GM21619 (cell line): ENCODE measurements around the gene MAML2.

Experiments used
- ATAC-seq: cut with Tn5 transposase; IDR thresholded peaks from one replicate; pipeline ENCODE4 v1.9.1; 2021; ENCODE audit not compliant: unreplicated experiment

Gene MAML2

DNA sequence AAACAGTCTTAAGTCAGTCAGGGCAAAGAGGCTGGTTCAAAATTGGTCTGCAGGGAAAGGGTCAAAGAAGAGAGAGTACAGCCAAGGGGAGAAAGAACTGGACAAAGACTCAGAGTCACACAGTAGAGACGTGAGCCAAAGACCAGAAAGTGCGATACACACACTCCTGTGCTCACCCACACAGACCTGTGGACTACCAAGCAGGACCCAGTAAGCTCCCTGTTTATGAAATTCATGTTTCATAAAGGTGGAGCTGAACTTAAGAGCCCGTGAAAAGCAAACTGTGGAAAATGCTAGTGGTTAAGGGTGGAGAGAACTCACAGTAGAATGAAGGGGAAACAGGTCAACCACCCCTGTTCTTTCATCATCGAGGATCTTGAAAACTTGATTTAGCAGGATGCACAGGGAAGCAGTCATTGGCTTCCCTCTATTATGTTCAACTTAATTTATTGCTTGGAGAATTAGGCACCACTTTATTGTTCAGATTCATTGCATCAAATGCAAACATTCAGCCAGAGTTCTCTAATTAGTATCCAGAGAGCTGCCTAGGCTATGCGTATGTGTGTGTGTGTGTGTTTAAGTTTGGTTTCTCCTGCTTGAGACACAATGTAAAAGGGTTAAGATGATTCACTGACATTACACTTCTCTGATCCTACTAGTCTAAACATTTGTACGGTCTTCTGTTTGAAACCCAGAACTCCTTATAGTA, 258.2 kb downstream of the MAML2 start:
- no peak for ATAC-seq

DNA sequence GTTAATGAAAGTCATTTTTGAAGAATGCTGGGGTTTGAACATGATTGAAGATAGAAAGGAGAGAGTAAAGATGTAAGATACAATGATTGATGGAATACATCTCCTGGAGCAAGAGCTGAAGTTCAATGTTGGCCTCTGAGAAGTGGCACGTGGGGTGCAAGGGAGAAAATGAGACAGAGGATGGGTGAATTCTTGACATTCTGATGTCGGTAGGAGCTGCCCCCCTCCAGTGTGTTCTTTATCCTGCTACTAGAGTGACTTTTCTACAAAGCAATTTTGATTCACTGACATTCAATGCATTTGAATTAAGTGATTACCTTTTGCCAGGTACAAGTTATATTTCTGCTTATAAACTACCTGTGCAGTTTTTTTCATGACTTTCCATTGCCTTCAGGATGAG, 260.1 kb downstream of the MAML2 start:
- ATAC-seq, result no peak

DNA sequence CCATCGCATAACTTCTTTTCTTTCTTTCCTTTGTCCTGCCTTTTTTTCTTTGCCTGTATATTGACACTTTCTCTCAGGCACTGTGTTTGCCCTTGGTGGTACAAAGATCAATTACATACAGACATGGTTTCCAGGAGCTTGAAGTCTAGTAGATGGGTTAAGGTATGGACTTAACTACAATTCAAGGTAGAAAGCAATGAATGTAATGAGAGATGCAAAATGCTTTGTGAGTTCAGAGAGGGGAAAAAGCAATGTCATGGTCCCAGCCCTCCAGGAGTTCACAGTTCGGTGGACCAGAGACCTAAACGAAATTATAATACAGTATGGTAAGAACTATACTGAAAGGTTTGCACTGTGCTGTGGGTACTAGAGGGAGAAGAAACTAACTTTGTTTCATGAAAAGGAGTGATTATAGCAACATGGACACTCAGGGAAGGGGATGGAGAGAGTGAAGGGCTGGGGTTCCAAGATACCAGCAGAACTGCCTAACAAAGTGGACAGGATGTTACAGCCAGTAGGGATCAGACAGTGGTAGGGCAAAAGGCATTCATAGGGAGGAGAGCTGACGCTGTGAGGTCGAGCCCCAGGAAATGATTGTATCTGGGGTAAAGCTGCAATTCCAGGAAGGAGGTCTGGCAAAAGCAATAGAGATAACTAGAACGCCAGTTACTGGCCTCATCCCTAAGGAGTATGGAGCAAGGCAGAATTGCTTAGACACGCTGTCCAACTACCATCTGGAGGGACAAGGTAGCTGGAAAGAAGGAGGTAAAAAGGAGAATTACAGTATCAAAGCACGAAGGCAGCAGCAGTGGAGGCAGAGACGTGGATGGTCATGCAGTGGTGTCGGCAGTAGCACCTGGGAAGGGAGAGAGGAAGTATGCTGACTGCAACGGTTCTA, 260.7 kb downstream of the MAML2 start:
- no peak for ATAC-seq

DNA sequence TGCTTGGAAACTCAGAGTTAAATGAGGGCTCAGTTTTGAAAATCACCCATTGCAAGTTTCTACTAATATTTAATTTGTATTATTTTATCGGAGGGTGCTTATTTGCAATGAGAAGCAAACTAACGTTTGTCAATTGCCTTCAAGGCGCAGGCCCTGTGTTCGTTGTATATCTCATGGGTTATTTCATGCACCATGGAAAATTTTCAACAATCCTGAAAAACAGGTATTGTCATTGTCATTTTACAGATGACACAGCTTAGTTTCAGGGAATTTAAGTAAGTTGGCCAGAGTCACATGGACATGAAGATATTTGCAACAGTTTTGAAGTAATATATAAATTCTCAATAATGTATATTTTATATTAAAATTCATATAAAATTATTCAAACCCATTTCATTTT, 261.4 kb downstream of the MAML2 start:
- ATAC-seq, result no peak

DNA sequence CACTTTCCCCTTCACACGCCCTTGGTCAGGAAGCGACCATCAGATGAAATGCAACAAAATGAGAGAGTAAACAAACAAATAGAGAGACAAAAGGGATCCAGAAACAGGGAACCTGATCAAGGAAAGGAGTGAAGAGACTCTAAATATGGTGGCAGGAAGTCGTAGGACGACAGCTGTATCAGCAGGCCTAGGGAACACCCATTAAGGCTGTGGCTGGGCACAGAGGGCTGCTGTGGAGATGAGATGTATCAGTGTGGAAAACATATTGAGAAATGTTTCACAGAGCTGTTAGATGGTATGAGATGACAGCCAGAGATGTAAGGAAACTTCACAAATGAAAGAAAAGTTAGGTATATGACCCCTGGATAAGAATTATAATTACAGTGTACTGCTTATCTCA, 263.3 kb downstream of the MAML2 start:
- ATAC-seq, result no peak

DNA sequence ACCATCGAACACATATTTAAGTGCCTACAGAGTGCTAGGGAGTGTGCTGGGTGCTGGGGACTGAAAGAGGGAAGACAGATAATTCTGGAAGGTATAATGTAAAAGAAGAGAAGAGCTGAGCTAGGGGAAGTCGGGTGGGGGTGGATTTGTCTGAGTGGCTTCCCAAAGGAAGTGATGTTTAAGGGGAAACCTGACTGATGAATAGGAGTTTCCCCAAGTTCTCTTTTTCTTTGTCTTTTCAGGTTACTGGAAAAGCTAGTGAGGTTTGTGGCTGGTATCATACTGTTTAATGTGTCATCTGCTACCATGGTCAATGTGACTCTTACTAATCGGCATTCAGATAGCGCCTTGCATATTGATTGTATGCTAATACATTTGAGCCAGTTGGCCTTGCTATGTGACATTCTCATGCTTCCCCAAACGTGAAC, 267.4 kb downstream of the MAML2 start:
- ATAC-seq, result peak; percentile 79

DNA sequence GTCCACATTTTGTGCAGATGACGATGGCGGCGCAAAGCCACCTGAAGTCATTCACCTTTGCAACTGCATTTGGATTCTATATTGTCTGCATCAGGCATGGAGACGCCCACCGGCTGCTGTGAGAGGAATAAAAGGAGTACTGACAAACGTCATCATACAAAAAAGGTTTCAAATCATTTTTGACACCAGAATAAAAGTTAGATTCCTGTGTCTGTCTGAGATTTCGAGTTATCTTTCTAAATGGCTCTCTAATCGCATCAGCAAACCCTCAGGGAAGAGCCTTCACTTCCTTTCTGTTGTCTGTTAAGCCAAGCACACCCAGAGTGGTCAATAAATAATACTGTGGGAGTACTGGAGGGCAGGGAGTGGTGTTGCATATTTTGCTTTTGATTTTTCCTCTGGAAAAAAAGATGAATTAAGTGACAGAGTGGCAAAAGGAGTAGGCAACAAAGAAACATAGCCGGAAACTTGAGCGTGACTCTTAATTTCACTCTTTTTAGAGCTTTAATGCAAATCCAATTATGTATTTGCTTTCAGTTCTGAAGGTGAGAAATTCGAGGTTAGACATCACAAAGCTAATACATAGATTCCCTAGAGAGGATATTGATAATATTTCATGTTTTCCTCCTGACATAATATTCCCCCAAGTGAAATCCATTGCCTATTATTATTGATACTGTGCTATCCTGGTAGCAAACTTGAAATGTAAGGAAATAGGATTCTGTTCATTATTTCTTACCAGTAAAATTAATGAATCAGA, 268.3 kb downstream of the MAML2 start:
- peak; percentile 37 for ATAC-seq

DNA sequence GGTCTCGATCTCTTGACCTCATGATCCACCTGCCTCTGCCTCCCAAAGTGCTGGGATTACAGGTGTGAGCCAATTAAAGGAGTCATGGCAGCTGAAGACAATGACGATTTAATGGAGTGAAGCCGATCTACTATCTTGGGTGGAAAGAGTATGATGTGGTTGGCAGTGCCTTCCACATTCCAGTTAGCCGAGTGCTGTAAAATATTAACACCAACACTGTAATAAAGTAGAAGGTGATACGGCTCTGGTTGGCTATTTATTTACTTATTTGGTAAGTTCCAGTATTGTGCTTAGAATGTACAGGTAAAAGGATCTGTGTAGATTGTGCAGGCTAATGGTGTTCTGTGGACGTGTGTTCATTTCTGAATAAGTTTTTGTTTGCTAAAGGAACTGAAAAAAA, 269.5 kb downstream of the MAML2 start:
- ATAC-seq, result no peak

DNA sequence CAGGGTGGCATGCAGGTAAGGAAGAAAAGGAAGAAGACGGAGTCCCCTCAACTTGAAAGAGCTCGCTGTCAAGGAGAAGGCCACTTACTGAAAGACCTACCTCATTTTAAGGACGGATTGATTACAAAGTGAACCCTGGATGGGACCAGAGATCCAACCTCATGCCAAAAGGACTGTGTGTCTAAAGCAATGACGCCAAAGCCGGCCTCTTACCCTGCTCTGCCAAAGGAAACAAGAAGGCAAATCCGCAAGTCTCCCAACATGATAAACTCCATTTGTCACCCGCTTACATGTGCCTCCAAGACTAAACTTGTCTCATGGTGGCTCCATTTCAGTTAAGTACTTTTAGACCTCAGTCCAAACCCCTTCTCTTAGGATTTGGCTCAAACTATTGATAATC, 270.4 kb downstream of the MAML2 start:
- ATAC-seq, result no peak

DNA sequence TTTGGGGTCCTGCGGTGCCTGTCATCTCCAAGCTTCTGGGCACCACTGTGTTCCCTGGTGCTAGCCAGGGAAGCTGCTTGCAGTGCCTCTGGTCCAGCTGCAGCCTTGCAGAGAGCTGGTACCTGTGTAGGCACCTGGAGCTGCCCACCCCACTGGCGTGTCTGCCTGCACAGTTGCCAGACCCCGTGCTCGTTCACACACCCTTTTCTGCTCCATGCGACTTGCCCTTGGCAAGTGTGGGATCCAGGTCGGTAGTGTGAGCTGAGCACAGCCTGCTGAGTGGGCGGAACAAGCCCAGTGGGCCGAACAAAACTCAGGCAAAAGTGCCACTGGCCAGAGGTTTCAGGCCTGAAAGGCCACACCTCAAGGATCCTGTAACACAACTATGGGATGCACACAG, 272.5 kb downstream of the MAML2 start:
- no peak for ATAC-seq

DNA sequence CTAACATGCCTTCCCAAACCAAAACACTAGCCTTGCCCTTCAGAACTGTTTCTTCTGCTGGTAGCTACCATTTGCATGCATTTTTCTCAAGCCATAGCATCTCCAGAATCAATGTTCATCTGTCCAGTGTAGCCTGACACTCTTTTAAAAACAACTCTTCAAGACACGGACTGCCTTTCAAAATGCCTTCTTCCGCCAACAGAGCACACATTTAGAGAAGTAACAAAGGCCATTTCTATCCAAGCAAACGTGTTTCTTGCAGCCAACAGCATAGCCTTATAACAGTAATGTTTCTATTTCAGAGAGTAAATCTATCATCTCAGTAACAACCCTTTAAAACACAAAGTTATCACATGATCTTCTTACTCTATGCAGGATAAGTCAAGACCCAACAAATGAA, 275.8 kb downstream of the MAML2 start:
- no peak for ATAC-seq

DNA sequence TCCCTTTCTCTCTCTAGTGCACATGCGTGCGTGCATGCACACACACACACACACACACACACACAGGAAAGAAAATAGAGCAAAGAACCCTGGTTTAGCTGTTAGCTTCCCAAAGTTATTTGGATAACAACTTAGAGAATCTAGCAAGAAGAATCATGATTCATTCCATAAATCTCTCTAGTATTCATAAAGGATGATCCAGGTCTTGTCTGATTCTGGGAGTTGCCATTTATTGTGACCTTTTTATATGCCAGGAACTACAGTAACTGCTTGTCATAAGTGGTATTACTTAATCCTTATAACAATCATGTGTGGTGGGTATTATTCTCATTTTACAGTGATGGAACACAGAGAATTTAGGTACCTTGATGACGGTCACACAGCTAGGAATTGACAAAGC, 277.6 kb downstream of the MAML2 start:
- no peak for ATAC-seq

DNA sequence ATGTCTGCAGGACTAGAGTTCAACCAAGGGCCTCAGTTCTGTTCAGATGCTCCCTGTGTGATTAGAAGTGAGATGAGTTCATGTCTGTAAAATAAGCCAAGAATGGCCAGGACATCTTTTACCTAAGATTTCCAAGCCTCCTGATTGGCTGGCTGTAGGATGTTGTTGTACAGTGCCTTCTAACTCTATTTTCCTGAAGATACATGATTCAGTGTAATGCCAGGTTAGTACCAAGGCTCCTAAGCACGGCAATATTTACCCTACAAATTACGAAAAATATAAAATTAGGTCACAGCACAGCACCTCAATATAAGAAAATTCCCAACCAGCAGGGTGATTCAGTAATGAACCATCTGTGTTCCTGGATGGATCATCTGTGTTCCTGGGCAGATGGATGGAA, 279.1 kb downstream of the MAML2 start:
- no peak for ATAC-seq

DNA sequence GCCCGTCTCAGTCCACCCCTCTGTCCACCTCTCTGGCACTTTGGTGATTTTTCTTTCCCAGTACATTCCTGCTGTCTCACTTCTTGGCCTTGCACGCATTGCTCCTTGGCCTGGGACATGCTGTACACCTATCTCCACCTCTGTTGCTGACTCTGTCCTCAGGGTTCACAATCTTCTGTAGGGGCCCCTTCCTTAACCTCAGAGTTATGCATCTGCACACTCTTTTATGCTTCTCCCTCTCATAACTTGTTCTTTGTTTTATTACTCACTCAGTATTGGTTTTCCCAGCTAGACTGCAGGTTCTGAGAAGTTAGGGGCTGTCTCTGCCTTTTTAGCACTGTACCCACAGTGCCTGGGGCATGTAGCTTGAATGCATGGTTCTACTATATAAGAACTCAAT, 279.9 kb downstream of the MAML2 start:
- ATAC-seq, result no peak

DNA sequence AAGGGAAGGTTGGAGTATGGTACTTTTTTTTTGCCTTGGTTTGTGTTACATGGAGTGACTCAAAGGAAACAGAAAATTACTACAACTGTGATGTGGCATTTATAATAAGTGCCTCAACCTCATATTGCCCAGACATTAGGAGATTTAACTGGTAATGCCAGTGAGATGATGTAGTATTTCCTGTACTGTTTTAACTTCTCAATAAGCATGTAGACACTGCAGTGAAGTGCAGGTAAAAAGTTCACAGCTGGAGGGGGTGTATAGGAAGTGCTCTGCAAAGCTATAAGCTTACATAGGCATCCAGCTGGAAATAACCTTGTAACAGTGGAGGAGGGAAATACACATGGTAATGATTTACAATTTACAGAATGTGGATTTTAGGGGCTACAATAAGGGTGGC, 280.9 kb downstream of the MAML2 start:
- no peak for ATAC-seq

DNA sequence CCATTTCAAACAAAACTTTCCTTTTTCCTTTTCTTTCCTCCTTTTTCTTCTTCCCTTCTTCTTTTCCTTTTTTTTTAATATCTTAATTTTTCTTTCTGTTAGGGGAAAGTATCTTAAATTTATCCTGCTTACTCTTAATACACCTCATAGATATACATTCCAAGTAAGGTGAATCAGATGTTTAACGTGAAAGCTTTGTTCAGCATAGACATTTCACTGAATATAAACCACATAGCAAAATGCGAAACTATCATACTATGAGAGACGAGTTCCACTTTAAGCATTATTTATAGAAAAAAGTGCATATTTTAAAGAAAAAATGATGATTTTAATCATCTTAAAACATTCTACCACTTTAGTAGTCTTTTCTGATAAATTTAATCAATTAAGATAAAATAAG, 281.3 kb downstream of the MAML2 start:
- ATAC-seq, result no peak

DNA sequence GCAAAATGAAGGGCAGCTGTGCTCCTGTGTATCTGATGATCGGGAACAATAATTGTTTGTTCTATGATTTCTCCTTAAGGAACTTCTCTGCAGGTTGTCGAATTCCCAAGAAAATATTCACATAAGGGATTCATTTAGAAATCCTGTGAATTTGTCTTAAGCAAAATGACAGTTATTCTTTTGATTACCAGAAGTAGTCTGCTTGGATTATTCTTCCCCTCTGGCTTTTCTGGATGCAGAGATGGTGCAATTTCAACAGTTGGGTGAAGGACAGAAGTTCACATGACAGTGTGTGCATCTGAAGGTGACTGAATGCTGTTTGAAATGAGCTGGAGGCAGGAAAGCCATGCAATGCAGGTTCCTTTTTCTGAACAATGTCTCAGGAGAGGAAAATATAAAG, 281.9 kb downstream of the MAML2 start:
- no peak for ATAC-seq

DNA sequence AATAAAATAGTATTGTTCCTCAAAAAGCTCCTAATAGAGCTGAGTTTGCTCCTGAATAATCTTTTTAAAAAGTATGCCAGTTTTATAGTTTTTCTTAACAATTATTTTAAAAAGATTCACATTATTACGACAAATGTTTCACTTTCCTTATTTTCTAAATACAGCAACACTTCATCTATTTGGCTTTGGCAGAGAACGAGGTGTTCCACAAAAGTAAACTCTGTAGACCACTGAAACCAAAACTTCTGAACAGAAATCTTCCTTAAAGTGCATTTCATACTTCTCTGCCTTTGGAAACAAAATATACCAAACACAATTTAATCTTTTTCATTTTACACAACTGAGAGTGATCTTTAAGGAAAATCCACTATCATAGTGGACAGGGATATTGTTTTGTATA, 285.5 kb downstream of the MAML2 start:
- no peak for ATAC-seq

DNA sequence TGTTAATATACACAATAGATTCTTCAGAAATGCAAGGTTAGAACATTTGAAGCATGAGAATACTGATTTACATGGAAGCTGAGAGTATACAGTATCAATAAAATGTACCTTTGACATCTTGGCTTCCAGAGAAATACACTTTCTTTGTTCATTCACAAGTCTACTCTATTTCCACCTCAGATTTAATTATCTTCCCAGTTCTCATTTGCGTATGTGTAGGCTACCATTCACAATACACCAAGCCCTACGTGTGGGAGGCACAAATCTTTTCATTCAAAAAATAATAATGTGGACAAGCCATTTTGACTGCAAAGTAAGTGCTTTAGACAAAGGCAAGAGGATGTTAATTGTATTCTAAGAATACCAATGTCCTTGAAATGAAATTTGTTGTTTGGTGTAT, 286.4 kb downstream of the MAML2 start:
- ATAC-seq, result no peak

DNA sequence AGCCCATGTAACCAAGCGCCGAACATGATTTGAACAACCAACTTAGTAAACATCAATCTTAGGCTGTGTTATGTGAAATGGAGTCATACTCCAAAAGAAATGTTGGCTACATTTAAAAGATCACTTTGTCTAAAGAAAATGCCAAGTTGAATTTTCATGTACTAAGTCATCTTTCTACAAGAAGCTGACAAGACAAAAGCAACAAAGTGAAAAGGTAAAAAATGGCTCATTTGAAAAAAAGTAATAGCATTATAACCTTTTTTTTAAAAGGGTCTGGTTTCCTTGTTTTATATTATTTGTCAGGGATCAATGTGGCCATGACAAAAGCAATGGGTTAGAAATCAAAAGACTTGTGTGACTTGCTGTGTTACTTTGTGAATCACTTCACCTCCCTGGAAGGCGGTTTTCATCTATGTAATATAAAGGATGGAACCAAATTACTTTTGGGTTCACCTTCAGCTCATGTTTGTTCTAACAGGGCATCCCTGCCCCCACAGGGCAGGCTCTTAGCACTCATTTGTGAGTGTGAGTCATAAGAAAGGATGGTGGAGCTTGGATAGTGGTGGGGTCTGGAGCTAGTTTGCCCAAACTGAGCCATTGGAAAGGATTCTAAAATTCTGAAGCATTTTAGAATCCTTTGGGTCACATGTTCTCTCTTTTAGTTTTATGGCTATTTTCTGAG, 287.1 kb downstream of the MAML2 start:
- ATAC-seq, result no peak
